ENCODE data around the gene ZDHHC1.
"Not testable (repeated sequence)": the region's sequence is repeated elsewhere in the genome, so short reads cannot be mapped to it uniquely, and the experiment has no call there.

The ZDHHC1 gene

DNA sequence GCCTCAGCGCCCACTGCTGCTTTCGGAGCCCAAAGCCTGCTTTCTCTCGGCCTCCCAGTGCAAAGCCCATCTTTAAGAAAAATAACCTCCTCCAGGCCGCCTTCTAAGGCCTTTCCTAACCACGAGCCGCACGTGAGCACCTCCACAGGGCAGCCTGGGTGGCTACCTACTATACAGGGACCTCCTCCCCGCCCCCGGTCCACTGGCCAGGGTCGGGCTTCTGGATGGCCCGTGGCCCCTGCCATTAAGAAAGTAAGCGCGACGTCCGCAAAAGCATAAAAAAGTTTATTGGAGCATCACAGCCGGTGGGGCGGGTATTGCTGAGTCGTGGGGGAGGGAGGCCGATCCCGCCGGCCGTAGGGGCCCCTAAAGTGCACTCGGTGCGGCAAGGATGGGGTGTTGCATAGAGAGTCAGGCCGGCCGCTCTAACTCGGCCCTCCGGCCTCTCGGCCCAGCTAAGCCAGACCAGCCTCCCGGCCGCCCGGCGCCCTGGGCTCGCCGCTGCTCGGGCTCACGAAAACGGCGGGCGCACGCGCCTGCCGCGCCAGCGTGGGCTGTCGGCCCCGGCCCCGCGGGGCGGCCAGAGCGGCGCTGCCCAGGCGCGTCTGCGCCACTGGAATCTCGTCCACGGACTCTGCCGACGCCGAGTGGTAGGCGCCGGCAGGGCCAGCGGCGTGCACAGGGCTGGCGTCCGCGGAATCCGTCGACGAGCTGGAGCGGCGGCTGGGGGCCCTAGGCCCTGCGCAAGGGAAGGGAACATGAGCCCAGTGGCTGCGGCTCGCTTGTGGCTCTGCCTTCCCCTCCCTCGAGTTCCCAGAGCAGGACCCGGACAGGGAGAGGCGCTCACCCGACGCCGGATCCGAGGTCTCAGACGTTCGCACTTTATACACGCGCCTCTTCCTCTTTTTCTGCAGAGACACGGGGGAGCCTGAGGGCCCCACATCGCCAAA is 21.8 kb downstream of the ZDHHC1 start:
- DNase-seq (ENCODE audit: low read depth in 1 of 2, low spot score in 1 of 2), result no peak

- no peak for DNase-seq (ENCODE audit: low read depth in 1 of 2, low spot score in 1 of 2)
Measured at GRCh38 chr16:67393788-67394154, 22.5 kb downstream of the ZDHHC1 start.

DNA sequence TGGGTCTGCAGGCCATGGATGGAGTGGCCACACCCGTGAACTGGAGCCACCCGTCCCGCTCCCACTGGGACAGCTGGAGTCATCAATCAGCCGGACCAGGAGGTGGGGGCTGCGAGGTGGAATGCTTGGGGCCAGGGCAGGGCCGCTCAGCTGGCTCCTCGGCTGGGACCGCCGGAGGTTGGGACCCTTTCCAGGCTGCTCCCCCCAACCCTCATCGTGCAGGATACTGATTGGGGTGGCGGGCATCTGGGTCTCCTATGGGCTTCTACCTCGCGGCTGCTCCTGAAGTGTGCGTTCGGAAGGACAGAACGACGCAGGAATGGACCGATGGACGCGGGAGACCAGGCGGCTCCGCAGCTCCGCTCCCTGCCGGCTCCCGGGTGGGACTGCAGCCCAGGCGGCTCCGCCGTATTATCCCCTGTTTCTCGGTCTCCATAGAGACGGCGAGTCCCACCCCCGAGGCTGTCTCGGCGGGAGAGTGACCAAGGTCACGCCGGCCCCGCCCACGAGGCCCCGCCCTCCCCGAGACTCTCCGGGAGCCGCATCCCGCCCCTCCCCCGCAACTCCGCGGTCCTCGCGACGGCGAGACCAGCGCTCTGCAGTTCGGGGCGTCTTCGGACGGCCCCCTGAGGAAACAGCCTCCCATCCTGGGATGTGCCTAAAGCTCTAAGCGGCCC is 23.0 kb downstream of the ZDHHC1 start, which contains the start of gene TPPP3:
Gene TPPP3 (minus strand): TSS at position 388 of the 677 bp plus-strand sequence. CDS start 2,387 bp downstream, outside the sequence.
- no peak for DNase-seq (ENCODE audit: low read depth in 1 of 2, low spot score in 1 of 2)

- no peak for DNase-seq (ENCODE audit: low read depth in 1 of 2, low spot score in 1 of 2)
Measured at GRCh38 chr16:67392301-67393059, 23.8 kb downstream of the ZDHHC1 start.

DNA sequence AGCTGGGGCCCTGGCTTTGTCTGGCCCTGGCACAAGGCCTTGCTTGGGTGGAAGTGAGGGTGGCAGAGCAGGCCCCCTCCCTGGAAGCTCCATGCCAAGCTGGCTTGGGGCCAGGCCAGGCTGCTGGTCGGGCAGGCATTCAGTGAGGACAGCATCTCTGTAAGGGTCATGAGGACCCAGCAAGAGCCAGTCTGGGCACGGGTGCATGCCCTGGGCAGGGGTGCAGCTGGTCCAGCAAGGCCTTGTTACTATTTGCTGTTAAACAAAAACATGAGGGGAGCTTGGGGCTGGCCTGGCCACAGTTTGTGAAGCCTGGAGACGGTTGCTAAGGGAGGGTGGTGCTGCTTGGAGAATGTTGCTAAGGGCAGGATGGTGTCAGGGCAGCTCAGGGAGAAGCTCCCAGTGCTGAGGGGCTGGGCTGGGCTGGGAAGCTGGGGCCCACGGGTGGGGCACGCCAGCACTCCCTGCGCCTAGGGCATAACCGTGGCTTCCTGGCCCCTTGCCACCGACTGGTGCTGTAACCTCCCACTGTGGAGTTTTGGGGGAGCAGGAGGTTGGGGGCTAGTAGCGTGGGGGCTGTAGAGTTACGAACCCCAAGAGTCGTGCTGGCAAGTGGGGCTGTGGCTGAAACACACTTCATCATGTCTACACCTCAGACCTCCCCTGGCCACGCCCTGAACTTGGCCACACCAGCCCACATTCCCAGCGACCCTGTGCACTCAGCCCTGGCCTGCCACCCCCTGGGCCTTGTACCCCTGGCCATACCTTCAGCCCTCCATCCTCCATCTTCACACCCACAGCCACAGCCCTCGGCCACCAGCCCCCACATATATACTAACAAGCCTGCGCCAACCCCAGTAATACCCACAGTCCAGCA is 24.6 kb downstream of the ZDHHC1 start:
- no peak for DNase-seq (ENCODE audit: low read depth in 1 of 2, low spot score in 1 of 2)

GRCh38 chr16:67390816-67391423 is 25.4 kb downstream of the ZDHHC1 start:
- no peak for DNase-seq (ENCODE audit: low read depth in 1 of 2, low spot score in 1 of 2)

GRCh38 chr16:67389911-67390815 is 26.1 kb downstream of the ZDHHC1 start:
- DNase-seq (ENCODE audit: low read depth in 1 of 2, low spot score in 1 of 2), result no peak

- DNase-seq (ENCODE audit: low read depth in 1 of 2, low spot score in 1 of 2), result no peak
Measured at GRCh38 chr16:67388591-67388990, 27.7 kb downstream of the ZDHHC1 start.

DNA sequence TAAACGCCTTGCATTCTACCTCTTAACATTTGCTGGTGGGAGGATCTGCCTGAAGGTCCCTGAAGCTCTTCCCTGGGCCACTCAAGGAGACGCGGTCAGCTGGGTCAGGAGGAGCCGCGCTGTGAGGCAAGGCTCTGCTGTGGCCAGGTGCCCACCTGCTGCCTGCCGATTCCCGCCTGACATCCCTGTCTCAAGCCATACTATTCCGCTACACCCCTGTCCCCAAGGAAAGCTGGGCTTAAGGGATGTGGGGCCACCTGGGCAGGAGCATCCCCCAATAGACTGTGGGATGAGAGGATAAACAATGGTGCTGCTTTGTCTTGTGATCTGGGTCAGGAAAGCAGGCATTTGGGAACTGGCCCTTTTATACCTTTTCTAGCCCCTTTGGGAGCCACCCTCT is 28.1 kb downstream of the ZDHHC1 start:
- DNase-seq (ENCODE audit: low read depth in 1 of 2, low spot score in 1 of 2), result no peak

DNA sequence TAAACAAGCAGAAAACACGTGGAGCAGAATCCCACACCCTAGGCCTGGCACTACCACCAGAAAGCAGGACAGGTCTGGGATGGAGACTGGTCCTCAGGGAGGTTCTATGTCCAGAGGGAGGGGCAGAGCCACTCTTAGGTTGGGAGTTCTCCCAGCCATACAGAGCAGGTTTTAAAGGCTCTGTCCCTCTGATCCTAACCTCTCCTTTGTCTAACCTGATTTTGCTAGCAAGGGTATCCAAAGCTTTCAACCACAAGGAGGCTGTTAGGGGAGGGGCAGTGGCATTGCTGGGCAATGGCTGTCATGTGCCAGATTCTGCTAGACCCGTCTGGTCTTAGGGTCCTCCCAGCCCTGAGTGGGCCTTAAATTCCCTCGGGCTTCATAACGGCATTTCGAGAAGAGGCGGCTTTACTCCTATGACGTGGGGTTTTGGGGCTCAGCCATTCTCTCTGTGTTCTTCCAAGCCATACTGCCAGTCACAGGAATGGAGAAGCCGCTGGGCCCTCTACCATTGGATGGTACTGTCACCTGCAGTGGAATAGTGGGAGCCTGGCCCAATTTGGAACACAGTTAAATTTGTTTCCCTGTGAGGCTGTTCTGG is 28.7 kb downstream of the ZDHHC1 start:
- no peak for DNase-seq (ENCODE audit: low read depth in 1 of 2, low spot score in 1 of 2)

- no peak for DNase-seq (ENCODE audit: low read depth in 1 of 2, low spot score in 1 of 2)
Measured at GRCh38 chr16:67386861-67387455, 29.3 kb downstream of the ZDHHC1 start.

- no peak for DNase-seq (ENCODE audit: low read depth in 1 of 2, low spot score in 1 of 2)
Measured at GRCh38 chr16:67384778-67385510, 31.3 kb downstream of the ZDHHC1 start.

GRCh38 chr16:67383284-67383683 is 33.0 kb downstream of the ZDHHC1 start:
- no peak for DNase-seq (ENCODE audit: low read depth in 1 of 2, low spot score in 1 of 2)

DNA sequence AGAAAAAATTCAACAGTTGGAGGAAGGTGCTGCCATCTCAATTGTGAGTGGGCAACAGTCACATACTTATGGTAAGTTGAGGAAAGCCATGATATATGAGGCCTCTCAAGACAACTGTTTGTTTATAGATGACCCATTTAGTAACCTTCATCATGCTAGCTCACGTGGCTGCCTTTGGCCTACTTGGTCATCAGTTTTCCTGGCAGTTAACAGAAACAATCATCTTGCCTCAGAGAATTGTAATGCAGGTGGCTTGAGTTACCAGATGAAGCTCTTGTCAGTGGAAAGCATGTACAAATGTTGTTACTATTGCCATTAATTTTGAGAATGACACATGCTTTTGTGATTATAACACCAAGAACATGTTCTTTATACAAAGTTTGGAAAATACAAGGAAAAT is 37.6 kb downstream of the ZDHHC1 start:
- DNase-seq (ENCODE audit: low read depth in 1 of 2, low spot score in 1 of 2), result no peak

DNA sequence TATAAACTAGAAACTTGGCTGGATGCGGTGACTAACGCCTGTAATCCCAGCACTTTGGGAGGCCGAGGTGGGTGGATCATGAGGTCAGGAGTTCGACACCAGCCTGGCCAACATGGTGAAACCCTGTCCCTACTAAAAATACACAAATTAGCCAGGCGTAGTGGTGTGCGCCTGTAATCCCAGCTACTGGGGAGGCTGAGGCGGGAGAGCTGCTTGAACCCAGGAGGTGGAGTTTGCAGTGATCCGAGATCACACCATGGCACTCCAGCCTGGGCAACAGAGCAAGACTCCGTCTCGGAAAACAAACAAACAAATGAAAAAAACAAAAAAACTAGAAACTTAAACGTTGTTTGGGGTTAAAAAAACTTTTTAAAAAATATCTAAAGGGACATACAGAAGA is 40.3 kb downstream of the ZDHHC1 start:
- not testable (repeated sequence) for DNase-seq (ENCODE audit: low read depth in 1 of 2, low spot score in 1 of 2)

- no peak for DNase-seq (ENCODE audit: low read depth in 1 of 2, low spot score in 1 of 2)
Measured at GRCh38 chr16:67372664-67373063, 43.6 kb downstream of the ZDHHC1 start.

DNA sequence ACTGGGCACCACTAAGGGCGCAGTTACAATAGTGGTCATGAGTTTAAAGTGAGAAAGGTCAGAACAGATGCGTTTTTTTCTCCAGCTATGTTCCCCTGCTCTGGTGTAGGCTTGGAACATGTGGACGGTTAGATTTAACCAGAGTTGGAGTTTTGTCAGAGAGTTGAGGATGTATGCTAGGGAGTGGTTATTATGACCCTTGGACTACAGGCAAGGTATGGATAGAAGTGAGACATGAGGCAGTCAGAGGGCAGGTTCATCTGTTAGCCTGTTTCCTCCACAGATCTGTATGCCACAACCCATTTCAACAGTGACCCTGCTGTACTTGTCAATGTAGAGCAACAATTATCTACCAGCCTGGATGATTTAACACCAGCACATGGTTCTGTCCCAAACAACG is 45.6 kb downstream of the ZDHHC1 start:
- no peak for DNase-seq (ENCODE audit: low read depth in 1 of 2, low spot score in 1 of 2)
